Ishikawa (cell line): ENCODE data around the gene FRK.

Experiments used
- CEBPB ChIP-seq: IDR thresholded peaks from 2 replicates; pipeline ENCODE4 v1.6.1; 2012
- CREB1 ChIP-seq: IDR thresholded peaks from 2 replicates; pipeline ENCODE4 v1.6.1; 2012; ENCODE audit warnings: low read depth
- EGR1 ChIP-seq: IDR thresholded peaks from 2 replicates; pipeline ENCODE4 v1.6.1; 2012
- EP300 ChIP-seq: IDR thresholded peaks from 2 replicates; pipeline ENCODE4 v1.6.1; 2012; ENCODE audit warnings: borderline replicate concordance
- FOXM1 ChIP-seq: IDR thresholded peaks from 2 replicates; pipeline ENCODE4 v1.6.1; 2012; ENCODE audit warnings: low read depth, borderline replicate concordance
- NFIC ChIP-seq: IDR thresholded peaks from 2 replicates; pipeline ENCODE4 v1.6.1; 2012
- RAD21 ChIP-seq: IDR thresholded peaks from 2 replicates; pipeline ENCODE4 v1.6.1; 2012; ENCODE audit warnings: low read depth
- TAF1 ChIP-seq: IDR thresholded peaks from 2 replicates; pipeline ENCODE4 v1.6.1; 2012; ENCODE audit warnings: low read depth, mild to moderate bottlenecking
- TCF12 ChIP-seq: IDR thresholded peaks from 2 replicates; pipeline ENCODE4 v1.6.1; 2012; ENCODE audit warnings: low read depth
- TEAD4 ChIP-seq: IDR thresholded peaks from 2 replicates; pipeline ENCODE4 v1.6.1; 2012
- USF1 ChIP-seq: IDR thresholded peaks from 2 replicates; pipeline ENCODE4 v1.6.1; 2012
- YY1 ChIP-seq: IDR thresholded peaks from 2 replicates; pipeline ENCODE4 v1.6.1; 2012; ENCODE audit warnings: low read depth
- ZBTB7A ChIP-seq: IDR thresholded peaks from 2 replicates; pipeline ENCODE4 v1.6.1; 2012; ENCODE audit warnings: low read depth
- TF ChIP-seq, protein P1 (sequence below): IDR thresholded peaks from 2 replicates; pipeline ENCODE4 v1.6.1; 2012
- TF ChIP-seq, protein P2 (sequence below): IDR thresholded peaks from 2 replicates; pipeline ENCODE4 v1.6.1; 2012; ENCODE audit warnings: low read depth, mild to moderate bottlenecking

FRK gene

GRCh38 chr6:116015983-116016382, 44.7 kb downstream of the FRK start:
- TF ChIP-seq, protein P1, sequence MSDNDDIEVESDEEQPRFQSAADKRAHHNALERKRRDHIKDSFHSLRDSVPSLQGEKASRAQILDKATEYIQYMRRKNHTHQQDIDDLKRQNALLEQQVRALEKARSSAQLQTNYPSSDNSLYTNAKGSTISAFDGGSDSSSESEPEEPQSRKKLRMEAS: no peak
- TF ChIP-seq USF1 (no peak), FOXM1 (no peak), CEBPB (no peak), TCF12 (no peak), EGR1 (no peak), TAF1 (no peak), CREB1 (no peak), ZBTB7A (no peak), EP300 (no peak), NFIC (no peak), YY1 (no peak), RAD21 (no peak), TEAD4 (no peak)
- TF ChIP-seq, protein P2, sequence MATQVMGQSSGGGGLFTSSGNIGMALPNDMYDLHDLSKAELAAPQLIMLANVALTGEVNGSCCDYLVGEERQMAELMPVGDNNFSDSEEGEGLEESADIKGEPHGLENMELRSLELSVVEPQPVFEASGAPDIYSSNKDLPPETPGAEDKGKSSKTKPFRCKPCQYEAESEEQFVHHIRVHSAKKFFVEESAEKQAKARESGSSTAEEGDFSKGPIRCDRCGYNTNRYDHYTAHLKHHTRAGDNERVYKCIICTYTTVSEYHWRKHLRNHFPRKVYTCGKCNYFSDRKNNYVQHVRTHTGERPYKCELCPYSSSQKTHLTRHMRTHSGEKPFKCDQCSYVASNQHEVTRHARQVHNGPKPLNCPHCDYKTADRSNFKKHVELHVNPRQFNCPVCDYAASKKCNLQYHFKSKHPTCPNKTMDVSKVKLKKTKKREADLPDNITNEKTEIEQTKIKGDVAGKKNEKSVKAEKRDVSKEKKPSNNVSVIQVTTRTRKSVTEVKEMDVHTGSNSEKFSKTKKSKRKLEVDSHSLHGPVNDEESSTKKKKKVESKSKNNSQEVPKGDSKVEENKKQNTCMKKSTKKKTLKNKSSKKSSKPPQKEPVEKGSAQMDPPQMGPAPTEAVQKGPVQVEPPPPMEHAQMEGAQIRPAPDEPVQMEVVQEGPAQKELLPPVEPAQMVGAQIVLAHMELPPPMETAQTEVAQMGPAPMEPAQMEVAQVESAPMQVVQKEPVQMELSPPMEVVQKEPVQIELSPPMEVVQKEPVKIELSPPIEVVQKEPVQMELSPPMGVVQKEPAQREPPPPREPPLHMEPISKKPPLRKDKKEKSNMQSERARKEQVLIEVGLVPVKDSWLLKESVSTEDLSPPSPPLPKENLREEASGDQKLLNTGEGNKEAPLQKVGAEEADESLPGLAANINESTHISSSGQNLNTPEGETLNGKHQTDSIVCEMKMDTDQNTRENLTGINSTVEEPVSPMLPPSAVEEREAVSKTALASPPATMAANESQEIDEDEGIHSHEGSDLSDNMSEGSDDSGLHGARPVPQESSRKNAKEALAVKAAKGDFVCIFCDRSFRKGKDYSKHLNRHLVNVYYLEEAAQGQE: no peak

DNA sequence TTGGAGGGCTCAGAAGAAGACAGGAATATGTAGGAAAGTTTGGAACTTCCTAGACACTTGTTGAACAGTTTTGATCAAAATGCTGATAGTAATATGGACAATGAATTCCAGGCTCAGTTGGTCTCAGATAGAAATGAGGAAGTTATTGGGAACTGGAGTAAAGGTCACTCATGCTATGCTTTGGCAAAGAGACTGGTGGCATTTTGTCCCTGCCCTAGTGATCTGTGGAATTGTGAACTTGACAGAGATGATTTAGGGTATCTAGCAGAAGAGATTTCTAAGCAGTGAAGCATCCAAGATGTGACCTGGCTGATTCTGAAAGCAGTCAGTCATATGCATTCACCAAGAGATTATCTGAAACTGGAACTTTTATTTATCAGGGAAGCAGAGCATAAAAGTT, 45.1 kb downstream of the FRK start:
- no peak for TF ChIP-seq RAD21
- TF ChIP-seq EGR1: no peak
- no peak for TF ChIP-seq TAF1
- no peak for TF ChIP-seq TCF12

DNA sequence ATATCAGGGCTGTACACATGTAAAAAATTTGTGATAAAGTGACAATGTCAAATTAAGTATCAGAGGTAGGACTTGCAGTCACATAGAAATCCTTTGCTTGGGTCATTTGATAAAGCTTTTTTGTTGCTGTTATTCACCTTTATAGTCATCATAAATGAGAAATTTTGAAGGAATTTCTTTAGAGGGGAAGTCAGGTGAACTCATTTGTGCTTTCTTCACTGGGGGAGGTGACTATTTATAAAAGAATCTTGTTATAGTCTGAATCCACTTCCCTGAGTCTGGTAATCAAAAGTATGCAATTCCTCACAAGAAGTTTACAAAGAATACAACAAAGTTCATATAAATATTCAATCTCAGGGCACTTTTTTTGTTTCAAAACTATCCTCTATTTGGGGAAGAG, 47.7 kb downstream of the FRK start:
- no peak for TF ChIP-seq NFIC
- TF ChIP-seq EGR1: no peak
- TF ChIP-seq, protein P1: no peak
- no peak for TF ChIP-seq USF1
- no peak for TF ChIP-seq FOXM1
- TF ChIP-seq ZBTB7A: no peak
- TF ChIP-seq CEBPB: no peak

DNA sequence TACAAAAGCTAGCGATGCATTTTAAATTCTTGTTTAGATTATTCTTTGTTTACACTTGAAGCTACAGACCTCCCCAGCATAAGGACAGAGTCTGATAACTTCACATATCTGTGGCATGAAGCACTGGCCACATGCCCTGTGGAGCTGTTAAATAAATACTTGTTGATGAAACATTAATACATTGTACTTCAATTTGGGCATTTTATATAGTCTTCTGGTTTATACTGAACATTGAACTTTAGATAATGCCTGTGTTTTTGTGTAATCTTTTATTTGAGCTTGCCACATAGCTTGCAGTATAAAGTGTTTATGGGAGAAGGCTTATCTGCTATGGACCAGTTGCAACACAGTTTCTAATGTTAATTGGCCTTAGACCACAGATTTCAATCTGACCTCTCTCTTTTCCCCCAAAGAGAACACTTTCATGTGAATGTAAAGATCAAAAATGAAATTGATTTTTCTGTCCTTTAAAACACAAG, 48.2 kb downstream of the FRK start:
- TF ChIP-seq, protein P2: no peak
- no peak for TF ChIP-seq TAF1
- no peak for TF ChIP-seq RAD21
- no peak for TF ChIP-seq YY1
- TF ChIP-seq, protein P1: no peak
- TF ChIP-seq CEBPB: no peak
- no peak for TF ChIP-seq USF1
- no peak for TF ChIP-seq TEAD4
- no peak for TF ChIP-seq CREB1
- TF ChIP-seq NFIC: no peak
- no peak for TF ChIP-seq EGR1
- TF ChIP-seq EP300: no peak
- no peak for TF ChIP-seq FOXM1
- no peak for TF ChIP-seq TCF12
- no peak for TF ChIP-seq ZBTB7A

- TF ChIP-seq FOXM1: no peak
- no peak for TF ChIP-seq ZBTB7A
- no peak for TF ChIP-seq EGR1
- TF ChIP-seq RAD21: no peak
- no peak for TF ChIP-seq EP300
- TF ChIP-seq TEAD4: no peak
- no peak for TF ChIP-seq NFIC
- TF ChIP-seq, protein P2: no peak
- no peak for TF ChIP-seq TAF1
- TF ChIP-seq CREB1: no peak
- TF ChIP-seq, protein P1: no peak
- no peak for TF ChIP-seq YY1
- no peak for TF ChIP-seq CEBPB
- TF ChIP-seq USF1: no peak
- no peak for TF ChIP-seq TCF12
These were observed 49.2 kb downstream of the FRK start for GRCh38 chr6:116011520-116011919.
